Mesendoderm (in vitro differentiated cells): ENCODE measurements around the gene GOLGA6L9.
"Not testable (repeated sequence)": the region's sequence is repeated elsewhere in the genome, so short reads cannot be mapped to it uniquely, and the experiment has no call there.

Experiments
- DNase-seq: peaks from one replicate; pipeline ENCODE4 v3.0.0; 2013
- H2AK5ac ChIP-seq: 2 replicates; pipeline ENCODE4 v1.6.1; 2013; ENCODE audit warnings: low read length, inconsistent platforms
- H2BK120ac ChIP-seq: 2 replicates; pipeline ENCODE4 v1.6.1; 2013; ENCODE audit warnings: low read depth, mild to moderate bottlenecking, low read length, moderate library complexity, mixed read lengths
- H2BK15ac ChIP-seq: replicated peaks from 2 replicates; pipeline ENCODE4 v1.6.1; 2013; ENCODE audit warnings: low read depth, mild to moderate bottlenecking, moderate library complexity
- H2BK5ac ChIP-seq: 2 replicates; pipeline ENCODE4 v1.6.1; 2013; ENCODE audit warnings: low read length, inconsistent platforms
- H3K18ac ChIP-seq: 2 replicates; pipeline ENCODE4 v1.6.1; 2013; ENCODE audit warnings: mild to moderate bottlenecking, low read length, mixed read lengths
- H3K23ac ChIP-seq: one replicate; pipeline ENCODE4 v1.6.1; 2013; ENCODE audit warnings: low read length
- H3K27ac ChIP-seq: 2 replicates; pipeline ENCODE4 v1.5.1; 2013; ENCODE audit warnings: low read depth, mild to moderate bottlenecking, inconsistent platforms, low read length, moderate library complexity
- H3K27me3 ChIP-seq: 2 replicates; pipeline ENCODE4 v1.6.1; 2013; ENCODE audit warnings: low read length, control low read depth, mild to moderate bottlenecking, inconsistent platforms; ENCODE audit not compliant: insufficient read depth, poor library complexity
- H3K36me3 ChIP-seq: 2 replicates; pipeline ENCODE4 v1.6.1; 2013; ENCODE audit warnings: low read length, inconsistent platforms; ENCODE audit not compliant: control insufficient read depth, insufficient read depth
- H3K4ac ChIP-seq: one replicate; pipeline ENCODE4 v1.6.1; 2013; ENCODE audit warnings: low read depth, mild to moderate bottlenecking, low read length, moderate library complexity
- H3K4me1 ChIP-seq: 2 replicates; pipeline ENCODE4 v1.6.1; 2013; ENCODE audit warnings: low read depth, low read length, inconsistent platforms; ENCODE audit not compliant: control insufficient read depth
- H3K4me2 ChIP-seq: 2 replicates; pipeline ENCODE4 v1.6.1; 2013; ENCODE audit warnings: low read length
- H3K4me3 ChIP-seq: 2 replicates; pipeline ENCODE4 v1.5.1; 2013; ENCODE audit warnings: mild to moderate bottlenecking, low read length
- H3K56ac ChIP-seq: one replicate; pipeline ENCODE4 v1.6.1; 2013; ENCODE audit warnings: low read length
- H3K79me1 ChIP-seq: 2 replicates; pipeline ENCODE4 v1.6.1; 2013; ENCODE audit warnings: low read length, inconsistent platforms
- H3K79me2 ChIP-seq: 2 replicates; pipeline ENCODE4 v1.6.1; 2013; ENCODE audit warnings: mild to moderate bottlenecking, low read length; ENCODE audit not compliant: control insufficient read depth, insufficient read depth
- H3K9ac ChIP-seq: 2 replicates; pipeline ENCODE4 v1.6.1; 2013; ENCODE audit warnings: low read length, inconsistent platforms
- H4K5ac ChIP-seq: one replicate; pipeline ENCODE4 v1.6.1; 2013; ENCODE audit warnings: low read length
- H4K8ac ChIP-seq: one replicate; pipeline ENCODE4 v1.6.1; 2013; ENCODE audit warnings: low read depth, mild to moderate bottlenecking, control low read depth, low read length, moderate library complexity
- WGBS: extraction: QIAGEN DNeasy Blood & Tissue Kit; methylation state at CpG from one replicate; pipeline ENCODE4 v1.1.7; 2013; ENCODE audit warnings: low lambda C conversion rate, missing lambda C conversion rate; ENCODE audit not compliant: insufficient coverage; ENCODE audit errors: extremely low coverage; 5-methylcytosine and 5-hydroxymethylcytosine counted together

GOLGA6L9 gene

GRCh38 chr15:82469381-82469780 is 39.8 kb downstream of the GOLGA6L9 start:
- H3K79me1 ChIP-seq, H3K36me3 ChIP-seq, H4K8ac ChIP-seq, H4K5ac ChIP-seq, H3K9ac ChIP-seq, H3K18ac ChIP-seq, H3K4ac ChIP-seq, H2BK120ac ChIP-seq, H3K4me1 ChIP-seq, H3K4me2 ChIP-seq, H3K27ac ChIP-seq, H2AK5ac ChIP-seq, H3K79me2 ChIP-seq, H3K23ac ChIP-seq, DNase-seq, H3K27me3 ChIP-seq, H2BK15ac ChIP-seq, H3K4me3 ChIP-seq, H3K56ac ChIP-seq, H2BK5ac ChIP-seq: not testable (repeated sequence)
- no CpG with 5 or more reads among the region's 12 CpGs for WGBS

DNA sequence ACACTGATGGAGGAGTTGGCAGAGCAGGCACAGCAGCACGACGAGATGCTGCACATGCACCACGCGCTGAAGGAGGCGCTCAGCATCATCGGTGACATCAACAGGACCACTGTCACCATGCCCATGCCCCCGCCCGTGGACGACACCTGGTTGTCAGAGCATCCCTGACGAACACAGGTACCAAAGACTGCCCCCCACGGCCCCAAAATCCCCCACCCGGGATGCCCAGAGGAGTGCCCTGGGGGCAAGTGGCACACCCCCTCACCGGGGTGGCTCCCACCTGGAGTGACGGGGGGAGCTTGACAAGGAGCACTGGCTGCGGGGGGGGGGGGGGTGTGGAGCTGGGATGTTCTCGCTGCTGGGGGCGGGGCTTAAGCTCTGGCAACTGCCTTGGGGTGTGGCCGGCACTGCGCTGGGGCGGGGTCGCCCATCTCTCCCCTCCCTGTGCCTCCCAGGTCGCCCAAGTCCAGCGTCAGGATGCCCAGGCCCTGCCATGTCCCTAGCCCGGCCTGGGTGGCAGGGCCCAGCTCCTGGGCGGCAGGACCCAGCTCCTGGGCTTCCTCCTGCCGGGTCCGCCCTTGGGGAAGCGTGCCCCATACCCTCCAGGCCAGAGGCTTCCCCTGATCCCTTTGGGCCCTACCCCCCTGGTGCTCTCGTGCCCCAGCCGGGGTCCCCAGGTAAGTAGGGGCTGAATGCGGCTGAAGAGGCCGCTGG is 42.8 kb downstream of the GOLGA6L9 start:
- H3K4me2 ChIP-seq, H2BK5ac ChIP-seq, H4K5ac ChIP-seq, H3K27ac ChIP-seq, H3K9ac ChIP-seq, H3K79me1 ChIP-seq, H2BK120ac ChIP-seq, H3K56ac ChIP-seq, H3K4me1 ChIP-seq, H4K8ac ChIP-seq, H3K36me3 ChIP-seq, H2AK5ac ChIP-seq, H3K79me2 ChIP-seq, H3K4me3 ChIP-seq, DNase-seq, H3K23ac ChIP-seq, H3K27me3 ChIP-seq, H3K4ac ChIP-seq, H2BK15ac ChIP-seq, H3K18ac ChIP-seq: not testable (repeated sequence)
- no CpG with 5 or more reads among the region's 32 CpGs for WGBS

DNA sequence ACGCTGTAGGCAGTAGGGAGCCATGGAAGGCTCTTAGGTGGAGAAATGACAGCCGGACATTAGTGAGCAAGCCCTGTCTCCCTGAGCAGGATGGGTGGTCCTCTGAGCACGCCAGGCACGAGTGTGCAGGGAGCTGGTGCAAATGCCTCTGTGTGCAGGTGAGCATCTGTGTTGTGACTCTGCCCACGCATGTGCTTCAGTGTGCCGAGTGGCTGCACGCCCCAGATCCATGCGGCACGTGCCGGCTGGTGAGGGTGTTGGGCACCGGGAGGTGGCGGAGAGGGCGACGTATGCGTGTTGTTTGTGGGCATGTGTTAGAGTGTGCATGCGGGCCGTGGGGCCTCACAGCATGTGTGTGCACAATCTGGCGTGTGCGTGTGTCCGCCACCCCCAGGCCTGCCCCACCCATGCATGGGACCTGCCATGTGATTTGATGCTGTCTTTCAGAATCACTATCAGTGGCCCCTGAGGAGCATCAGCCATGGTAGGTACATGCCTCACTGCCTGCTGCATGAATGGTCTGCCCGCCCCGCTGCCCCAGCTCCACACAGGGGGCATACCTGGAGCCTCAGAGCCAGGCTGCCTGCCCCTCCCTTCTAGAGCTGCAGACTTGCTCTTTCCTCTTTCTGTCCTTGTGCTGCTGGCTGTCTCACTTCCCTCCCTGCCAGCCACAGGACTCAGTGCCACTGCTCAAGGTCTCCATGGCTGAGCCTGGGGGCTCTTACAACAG is 45.1 kb downstream of the GOLGA6L9 start:
- H2AK5ac ChIP-seq, H3K79me2 ChIP-seq, H3K4me3 ChIP-seq, H3K4ac ChIP-seq, H4K5ac ChIP-seq, H3K4me2 ChIP-seq, H3K9ac ChIP-seq, H2BK15ac ChIP-seq, H3K27me3 ChIP-seq, H3K79me1 ChIP-seq, H3K36me3 ChIP-seq, H3K56ac ChIP-seq, H3K23ac ChIP-seq, H2BK5ac ChIP-seq, H2BK120ac ChIP-seq, H3K4me1 ChIP-seq, H3K18ac ChIP-seq, H3K27ac ChIP-seq, DNase-seq, H4K8ac ChIP-seq: not testable (repeated sequence)
- no CpG with 5 or more reads among the region's 22 CpGs for WGBS

DNA sequence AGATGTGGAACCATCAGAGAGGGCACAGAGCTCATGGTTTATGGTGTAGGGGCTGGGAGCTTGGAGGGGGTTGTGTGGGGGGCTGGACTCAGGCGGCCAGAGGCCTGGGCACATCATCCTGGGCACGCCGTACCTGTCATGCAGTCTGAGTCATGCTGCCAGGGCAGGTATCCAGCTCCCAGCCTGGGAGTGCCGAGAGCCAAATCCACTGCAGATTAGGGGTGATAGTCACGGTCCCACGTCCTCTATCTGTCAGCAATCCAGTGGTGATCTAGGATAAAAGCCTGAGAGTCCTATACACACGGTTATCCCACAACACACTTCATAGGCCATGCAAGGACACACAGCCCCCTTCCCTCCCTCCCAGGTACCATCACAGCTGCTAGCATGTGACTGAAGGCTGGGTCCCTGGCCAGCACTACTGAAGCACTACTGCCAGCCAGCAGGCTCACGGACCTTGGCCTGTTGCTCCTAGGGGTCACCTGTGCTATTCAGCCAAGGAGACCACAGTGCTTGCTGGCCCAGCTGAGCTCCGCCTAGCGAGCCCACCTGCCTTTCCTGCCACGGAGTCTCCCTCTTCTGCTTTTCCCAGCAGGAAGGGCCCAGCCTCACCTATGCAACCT is 45.8 kb downstream of the GOLGA6L9 start:
- not testable (repeated sequence) for H4K5ac ChIP-seq, H3K27me3 ChIP-seq, H3K79me1 ChIP-seq, H2BK5ac ChIP-seq, H3K4me3 ChIP-seq, H4K8ac ChIP-seq, H3K36me3 ChIP-seq, H3K79me2 ChIP-seq, H3K4me2 ChIP-seq, H3K4me1 ChIP-seq, H2AK5ac ChIP-seq, H2BK120ac ChIP-seq, H3K56ac ChIP-seq, H3K18ac ChIP-seq, H3K4ac ChIP-seq, H2BK15ac ChIP-seq, H3K23ac ChIP-seq, H3K9ac ChIP-seq, H3K27ac ChIP-seq, DNase-seq
- WGBS: no CpG with 5 or more reads among the region's 11 CpGs

- H3K4ac ChIP-seq, H3K23ac ChIP-seq, H2AK5ac ChIP-seq, H2BK120ac ChIP-seq, H3K27me3 ChIP-seq, H3K27ac ChIP-seq, H4K8ac ChIP-seq, H3K79me2 ChIP-seq, H3K9ac ChIP-seq, H3K36me3 ChIP-seq, H4K5ac ChIP-seq, H3K18ac ChIP-seq, H3K4me1 ChIP-seq, H2BK5ac ChIP-seq, H3K79me1 ChIP-seq, H2BK15ac ChIP-seq, H3K4me3 ChIP-seq, H3K4me2 ChIP-seq, H3K56ac ChIP-seq: not testable (repeated sequence)
- peak; percentile 27 for DNase-seq
- no CpG with 5 or more reads among the region's 14 CpGs for WGBS
Observed at GRCh38 chr15:82476697-82477342, 47.2 kb downstream of the GOLGA6L9 start.
